Renal pelvis (tissue), 12 donors: ENCODE data around the gene SEC14L1. TPM values are rescaled to one million over a fixed set of nuclear protein-coding genes. Genes with fewer than 3 reads are reported as not detected.
"Not testable (repeated sequence)": the region's sequence is repeated elsewhere in the genome, so short reads cannot be mapped to it uniquely, and the experiment has no call there.

Source experiments
- DNase-seq: peaks from one replicate; pipeline ENCODE4 v3.0.0-alpha.2; 2013
- long read RNA-seq, 16 experiments: transcript quantifications; one replicate each; lab custom pipeline, GENCODE V29; 2026
- polyA plus RNA-seq, 3 donors: library from polyadenylated mRNA; unstranded; fragments of 120-200 nt; gene quantifications; one replicate each; pipeline ENCODE4 v1.2.1, GENCODE V29; 2013; ENCODE audit not compliant: insufficient read length in 3 of 3

Gene SEC14L1
- polyA plus RNA-seq: 10 to 100 TPM; 90.1 to 99.0 (median 94.1) TPM
- long read RNA-seq, donor 1, full-length matches to known transcripts: 9 of 9 reads
- long read RNA-seq, donor 1, partial matches to known transcripts: 0 of 9 reads
- long read RNA-seq, donor 1, other reads (novel, unspliced or antisense): 0 of 9 reads
- long read RNA-seq, donor 2, full-length matches to known transcripts: 12 of 33 reads
- long read RNA-seq, donor 2, partial matches to known transcripts: 14 of 33 reads
- long read RNA-seq, donor 2, other reads (novel, unspliced or antisense): 7 of 33 reads
- long read RNA-seq, donor 3, full-length matches to known transcripts: 12 of 31 reads
- long read RNA-seq, donor 3, partial matches to known transcripts: 12 of 31 reads
- long read RNA-seq, donor 3, other reads (novel, unspliced or antisense): 7 of 31 reads
- long read RNA-seq, donor 4, full-length matches to known transcripts: 11 of 11 reads
- long read RNA-seq, donor 4, partial matches to known transcripts: 0 of 11 reads
- long read RNA-seq, donor 4, other reads (novel, unspliced or antisense): 0 of 11 reads
- long read RNA-seq, donor 5, full-length matches to known transcripts: 14 of 20 reads
- long read RNA-seq, donor 5, partial matches to known transcripts: 6 of 20 reads
- long read RNA-seq, donor 5, other reads (novel, unspliced or antisense): 0 of 20 reads
- long read RNA-seq, donor 6, full-length matches to known transcripts: 2 of 9 reads
- long read RNA-seq, donor 6, partial matches to known transcripts: 7 of 9 reads
- long read RNA-seq, donor 6, other reads (novel, unspliced or antisense): 0 of 9 reads
- long read RNA-seq, donor 7, full-length matches to known transcripts: 7 of 27 reads
- long read RNA-seq, donor 7, partial matches to known transcripts: 20 of 27 reads
- long read RNA-seq, donor 7, other reads (novel, unspliced or antisense): 0 of 27 reads
- long read RNA-seq, donor 8, full-length matches to known transcripts: 3 of 3 reads
- long read RNA-seq, donor 8, partial matches to known transcripts: 0 of 3 reads
- long read RNA-seq, donor 8, other reads (novel, unspliced or antisense): 0 of 3 reads
- long read RNA-seq, donor 9, full-length matches to known transcripts: 13 of 28 reads
- long read RNA-seq, donor 9, partial matches to known transcripts: 15 of 28 reads
- long read RNA-seq, donor 9, other reads (novel, unspliced or antisense): 0 of 28 reads
- long read RNA-seq, donor 10, full-length matches to known transcripts: 10 of 30 reads
- long read RNA-seq, donor 10, partial matches to known transcripts: 20 of 30 reads
- long read RNA-seq, donor 10, other reads (novel, unspliced or antisense): 0 of 30 reads
- long read RNA-seq, donor 11, full-length matches to known transcripts: 4 of 10 reads
- long read RNA-seq, donor 11, partial matches to known transcripts: 6 of 10 reads
- long read RNA-seq, donor 11, other reads (novel, unspliced or antisense): 0 of 10 reads
- long read RNA-seq, donor 12, full-length matches to known transcripts: 22 of 42 reads
- long read RNA-seq, donor 12, partial matches to known transcripts: 14 of 42 reads
- long read RNA-seq, donor 12, other reads (novel, unspliced or antisense): 6 of 42 reads
- long read RNA-seq, donor 13, full-length matches to known transcripts: 7 of 7 reads
- long read RNA-seq, donor 13, partial matches to known transcripts: 0 of 7 reads
- long read RNA-seq, donor 13, other reads (novel, unspliced or antisense): 0 of 7 reads
- long read RNA-seq, donor 14: 0 reads
- long read RNA-seq, donor 15: 0 reads
- long read RNA-seq, donor 16, full-length matches to known transcripts: 16 of 44 reads
- long read RNA-seq, donor 16, partial matches to known transcripts: 21 of 44 reads
- long read RNA-seq, donor 16, other reads (novel, unspliced or antisense): 7 of 44 reads

DNA sequence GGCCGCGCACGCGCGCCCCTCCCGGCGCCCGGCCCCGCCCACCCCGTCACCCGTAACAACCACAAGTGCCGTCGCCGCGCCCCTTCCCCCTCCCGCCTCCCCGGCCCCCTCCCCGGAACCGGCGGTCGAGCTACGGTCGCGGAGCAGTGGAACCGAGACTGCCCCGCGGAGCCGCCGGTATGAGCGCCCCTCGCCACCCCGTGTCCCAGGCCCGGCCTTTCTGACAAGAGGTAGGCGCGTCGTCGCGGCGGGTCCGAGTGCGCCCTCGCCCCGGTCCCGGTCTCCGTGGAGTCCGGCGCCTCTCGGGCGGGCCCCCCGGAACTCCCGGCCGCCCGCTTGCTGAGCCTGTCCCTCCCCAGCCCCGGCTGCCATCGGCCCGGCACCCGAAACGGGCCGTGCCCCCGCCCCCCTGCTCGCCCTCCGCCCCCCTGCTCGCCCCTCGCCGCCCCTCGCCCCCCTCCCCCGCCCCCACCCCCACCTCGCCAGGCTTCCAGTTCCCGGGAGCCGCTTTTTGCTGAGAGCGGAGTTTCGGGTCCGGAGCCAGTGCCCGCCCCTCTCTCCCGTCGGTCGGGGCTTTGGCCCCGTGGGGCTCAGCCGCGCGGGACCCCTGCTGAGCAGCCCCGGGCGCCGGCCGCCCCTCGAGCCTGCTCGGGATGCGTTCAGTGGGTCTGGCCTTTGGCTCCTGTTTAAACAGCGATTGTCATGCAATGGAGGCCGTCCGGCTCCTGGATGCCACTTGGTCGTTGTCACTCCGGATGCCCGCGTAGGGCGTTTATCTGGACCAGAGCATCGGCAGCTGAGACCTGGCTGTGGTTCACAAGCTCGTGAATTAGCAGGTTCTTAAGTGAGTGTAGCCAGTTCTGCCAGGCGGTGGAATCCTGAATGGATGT, at the start of gene SEC14L1:
TSS of gene SEC14L1 (plus strand) at position 92 of the 890 bp plus-strand sequence. CDS start 2,628 bp downstream, outside the sequence.
- no peak for DNase-seq

DNA sequence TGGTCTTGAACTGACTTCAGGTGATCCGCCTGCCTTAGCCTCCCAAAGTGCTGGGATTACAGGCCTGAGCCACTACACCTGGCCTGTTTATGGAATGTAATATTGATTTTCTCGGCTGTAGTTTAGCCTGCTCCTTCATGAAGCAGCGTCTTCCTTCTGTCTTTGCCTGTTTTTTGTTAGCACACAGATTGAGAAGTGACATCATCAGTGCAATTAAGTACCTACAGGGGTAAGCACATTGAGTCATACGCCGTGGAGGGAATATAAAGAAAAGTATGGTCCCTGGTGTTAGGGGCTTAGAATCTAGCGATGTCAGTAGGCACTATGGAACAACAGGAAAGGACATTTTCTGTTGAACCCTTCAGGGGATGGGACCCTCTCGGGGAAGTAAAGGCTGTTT, 48.7 kb upstream of the SEC14L1 start:
- no peak for DNase-seq

DNA sequence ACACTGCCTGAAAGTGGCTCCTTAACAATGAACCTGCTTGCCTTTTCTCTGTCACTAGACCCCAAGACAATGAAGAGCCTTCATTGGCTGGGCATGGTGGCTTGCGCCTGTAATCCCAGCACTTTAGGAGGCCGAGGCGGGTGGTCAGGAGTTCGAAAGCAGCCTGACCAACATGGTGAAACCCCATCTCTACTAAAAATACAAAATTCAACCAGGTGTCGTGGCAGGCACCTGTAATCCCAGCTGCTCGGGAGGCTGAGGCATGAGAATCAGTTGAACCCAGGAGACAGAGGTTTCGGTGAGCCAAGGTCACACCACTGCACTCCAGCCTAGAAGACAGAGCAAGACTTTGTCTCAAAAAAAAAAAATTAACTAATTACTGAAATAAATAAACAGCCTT, 45.3 kb upstream of the SEC14L1 start:
- DNase-seq: no peak

DNA sequence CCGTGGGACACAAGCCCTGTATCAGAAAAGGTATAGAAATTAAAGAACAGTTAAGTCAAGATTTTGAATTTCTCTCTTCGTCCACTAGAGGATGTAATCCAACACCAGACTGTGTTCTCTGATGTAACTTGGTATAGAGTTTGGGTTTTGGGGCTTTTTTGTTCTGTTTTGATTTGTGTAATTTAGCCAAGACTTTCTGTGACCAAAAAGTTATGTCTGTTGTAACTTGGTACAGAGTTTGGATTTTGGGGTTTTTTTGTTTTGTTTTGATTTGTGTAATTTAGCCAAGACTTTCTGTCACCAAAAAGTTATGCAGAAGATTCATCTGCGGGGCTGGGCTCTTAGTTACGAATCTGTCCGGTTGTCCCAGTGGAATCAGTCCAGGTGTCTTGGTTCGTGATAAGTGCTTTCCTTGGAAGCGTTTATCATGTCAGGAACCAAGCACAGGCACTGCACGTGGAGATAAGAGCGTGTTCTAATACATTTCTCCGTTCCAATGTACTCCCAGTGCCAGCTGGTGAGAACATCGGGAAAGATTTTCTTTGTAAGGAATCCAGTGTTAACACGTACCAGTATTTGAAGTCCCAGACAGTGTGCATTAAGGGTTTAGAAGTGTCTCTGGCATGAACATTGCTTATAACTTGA, 44.1 kb upstream of the SEC14L1 start:
- DNase-seq: no peak

DNA sequence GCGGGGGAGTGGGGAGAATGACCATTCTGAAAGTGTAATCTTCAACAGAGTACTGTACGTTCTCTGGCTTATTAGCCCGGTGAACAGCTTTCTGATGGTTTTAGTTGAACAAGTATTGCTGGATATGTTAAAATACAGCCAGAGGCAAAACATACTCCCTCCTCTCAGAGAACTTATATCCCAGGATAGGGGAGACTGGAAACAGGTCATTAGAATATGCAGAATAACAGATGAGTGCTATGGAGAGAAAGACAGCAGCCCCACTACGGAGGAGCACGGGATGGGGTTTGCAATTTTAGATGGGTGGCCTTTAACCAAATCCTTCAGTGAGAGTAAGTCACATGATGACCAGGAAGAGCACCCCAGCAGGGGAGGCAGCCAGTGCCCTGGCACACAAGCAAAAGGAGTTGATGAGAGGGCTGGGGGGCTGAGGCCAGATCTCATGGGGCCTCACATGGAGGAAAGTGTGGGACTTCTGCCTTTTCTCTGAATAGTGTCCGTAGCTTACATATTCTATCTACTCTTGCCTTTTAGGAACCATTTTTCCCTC, 43.1 kb upstream of the SEC14L1 start:
- no peak for DNase-seq

DNA sequence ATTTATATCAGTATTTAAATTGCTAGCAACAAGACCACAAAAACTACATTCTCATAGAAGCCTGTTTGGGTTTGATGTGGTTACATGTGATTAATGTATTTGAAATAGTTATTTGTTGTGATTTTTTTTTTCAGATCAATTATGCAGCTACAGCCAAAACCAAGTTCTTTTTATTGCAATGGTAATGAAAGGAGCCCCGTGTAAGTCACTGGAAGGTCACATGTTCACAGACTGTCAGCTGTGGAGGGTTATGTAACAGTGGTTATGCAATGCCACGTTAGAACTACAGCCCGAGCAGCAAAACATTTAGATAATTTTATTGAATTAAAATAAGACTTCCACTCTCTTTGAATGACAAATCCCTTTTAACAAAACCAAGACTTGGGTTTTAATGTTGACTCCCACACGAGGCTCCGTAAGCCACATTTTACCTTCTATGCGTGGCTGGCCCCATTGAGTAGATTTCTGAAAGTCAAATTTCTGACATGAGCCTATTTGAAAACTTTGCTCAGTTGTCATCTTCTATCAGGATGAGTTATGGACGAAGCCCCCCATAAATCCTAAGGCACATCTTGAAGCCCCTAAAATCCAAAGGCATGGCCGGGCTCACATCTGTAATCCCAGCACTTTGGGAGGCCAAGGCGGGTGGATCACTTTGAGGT, 41.8 kb upstream of the SEC14L1 start:
- DNase-seq: no peak

DNA sequence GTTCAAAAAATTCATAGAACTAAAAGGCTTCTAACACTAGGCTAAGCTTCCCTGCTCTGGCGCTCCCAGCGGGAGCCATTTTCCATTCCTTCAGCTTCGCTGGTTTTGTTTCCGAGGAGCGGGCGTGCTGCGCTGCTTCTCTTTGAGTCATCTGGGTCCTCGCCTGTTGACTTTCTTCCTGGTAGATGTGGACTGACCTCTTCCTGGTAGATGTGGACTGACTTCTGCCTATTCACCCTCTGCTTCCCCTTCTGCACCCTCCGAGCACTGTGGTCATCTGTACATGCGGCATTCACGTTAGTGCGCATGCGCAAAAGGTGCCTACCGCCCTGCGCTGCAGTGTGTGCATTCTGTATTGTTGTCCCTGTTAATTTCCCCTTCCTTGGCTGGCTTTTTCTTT, 40.8 kb upstream of the SEC14L1 start:
- no peak for DNase-seq

DNA sequence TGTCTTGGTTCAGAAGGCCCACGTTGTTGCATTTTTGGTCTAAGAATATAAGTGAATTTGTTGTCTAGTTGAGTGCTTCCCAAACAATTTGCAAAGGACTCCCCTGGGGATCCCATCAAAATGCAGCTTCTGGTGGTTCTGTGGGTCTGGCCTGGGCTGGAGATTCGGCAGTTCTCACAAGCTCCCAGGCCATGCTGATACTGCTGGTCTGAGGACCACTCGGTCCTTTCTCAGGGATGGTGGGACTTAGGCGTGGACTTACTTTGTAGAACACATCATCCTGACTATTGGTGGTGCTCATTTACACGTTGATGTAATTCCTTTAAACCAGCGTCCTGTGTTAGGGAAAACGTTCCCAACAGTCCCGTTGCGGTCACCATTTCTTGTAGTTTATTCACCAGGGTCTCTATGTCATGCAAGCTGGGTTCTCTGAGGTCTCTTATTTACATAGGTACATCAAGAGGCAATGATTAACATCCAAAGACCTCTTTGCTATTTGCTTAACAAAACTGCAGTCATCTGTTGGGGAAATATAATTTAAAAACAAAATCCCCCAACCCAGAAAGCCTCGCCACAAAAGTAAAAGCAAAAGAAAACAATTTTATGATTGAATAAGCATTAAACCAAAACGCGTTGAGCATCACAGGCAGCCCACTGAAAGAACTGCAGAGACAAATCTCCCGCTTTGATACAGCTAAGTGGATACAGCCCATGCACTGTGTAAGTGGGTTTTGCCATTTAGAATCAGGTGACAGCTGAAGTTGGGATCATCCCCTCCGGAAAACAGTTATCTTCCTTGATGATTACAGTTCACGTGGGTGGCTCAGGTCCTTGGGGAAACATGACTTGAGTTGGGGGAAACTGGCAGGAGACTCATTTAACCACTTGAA, 39.0 kb upstream of the SEC14L1 start:
- no peak for DNase-seq

DNA sequence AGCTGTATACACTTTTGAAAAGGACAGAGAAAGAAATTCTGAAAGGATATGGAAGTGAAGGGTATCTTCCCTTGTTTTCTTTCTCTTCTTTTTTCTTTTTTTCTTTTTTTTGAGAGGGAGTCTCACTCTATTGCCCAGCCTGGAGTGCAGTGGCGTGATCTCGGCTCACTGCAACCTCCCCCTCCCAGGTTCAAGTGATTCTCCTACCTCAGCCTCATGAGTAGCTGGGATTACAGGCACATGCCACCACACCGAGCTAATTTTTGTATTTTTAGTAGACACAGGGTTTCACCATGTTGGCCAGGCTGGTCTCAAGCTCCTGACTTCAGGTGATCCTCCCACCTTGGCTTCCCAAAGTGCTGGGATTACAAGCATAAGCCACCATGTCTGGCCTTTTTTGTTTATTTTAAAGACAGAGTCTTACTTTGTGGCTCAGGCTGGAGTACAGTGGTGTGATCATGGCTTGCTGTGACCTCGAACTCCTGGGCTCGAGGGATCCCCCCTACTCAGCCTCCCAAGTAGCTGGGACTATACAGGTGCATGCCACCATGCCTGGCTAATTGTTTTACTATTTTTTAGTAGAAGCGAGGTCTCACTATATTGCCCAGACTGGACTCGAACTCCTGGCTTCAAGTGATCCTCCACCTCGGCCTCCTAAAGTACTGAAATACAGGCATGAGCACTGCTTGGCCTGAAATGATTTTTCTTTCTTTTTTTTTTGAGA, 38.2 kb upstream of the SEC14L1 start:
- not testable (repeated sequence) for DNase-seq

DNA sequence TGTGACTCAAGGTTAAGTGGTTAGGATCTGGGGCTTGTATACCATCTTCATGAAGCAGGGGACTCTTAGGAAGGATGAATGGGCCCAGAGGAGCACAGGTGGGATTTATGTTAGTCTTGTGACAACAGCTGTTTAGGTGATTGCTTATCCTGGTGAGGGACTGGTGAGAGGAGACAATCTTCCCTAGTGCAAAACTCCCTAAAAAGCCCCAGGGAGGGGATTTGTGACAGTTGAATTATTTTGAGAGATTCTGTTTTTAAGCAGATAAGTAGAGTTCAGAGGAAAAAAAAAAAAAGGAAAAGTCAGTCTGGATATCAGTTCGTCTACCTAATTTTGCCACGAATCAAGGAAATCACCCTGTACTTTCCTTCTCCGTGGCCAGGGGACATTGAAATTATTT, 35.1 kb upstream of the SEC14L1 start:
- DNase-seq: no peak

DNA sequence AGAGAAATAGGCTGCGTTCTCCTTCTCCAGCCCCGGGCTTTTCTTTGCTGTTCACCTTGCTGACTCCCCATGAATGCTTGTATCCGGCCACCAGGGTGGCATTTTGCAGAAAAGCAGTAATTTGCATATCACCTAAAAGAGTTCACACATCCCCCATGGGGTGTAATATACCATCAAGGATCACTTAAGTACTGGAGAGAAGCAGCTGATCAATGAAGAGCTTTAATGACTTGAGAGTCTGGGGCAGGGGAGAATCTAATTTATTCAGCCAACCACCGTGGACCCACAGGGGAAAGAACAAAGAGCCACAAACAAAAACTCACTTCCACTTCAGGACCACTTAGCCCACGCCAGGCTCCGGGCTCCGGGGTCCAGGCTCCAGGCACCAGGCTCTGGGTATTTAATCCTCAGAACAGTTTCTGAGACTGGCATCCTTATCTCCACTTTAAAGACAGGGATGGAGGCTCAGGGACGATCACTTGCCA, 33.9 kb upstream of the SEC14L1 start:
- no peak for DNase-seq

DNA sequence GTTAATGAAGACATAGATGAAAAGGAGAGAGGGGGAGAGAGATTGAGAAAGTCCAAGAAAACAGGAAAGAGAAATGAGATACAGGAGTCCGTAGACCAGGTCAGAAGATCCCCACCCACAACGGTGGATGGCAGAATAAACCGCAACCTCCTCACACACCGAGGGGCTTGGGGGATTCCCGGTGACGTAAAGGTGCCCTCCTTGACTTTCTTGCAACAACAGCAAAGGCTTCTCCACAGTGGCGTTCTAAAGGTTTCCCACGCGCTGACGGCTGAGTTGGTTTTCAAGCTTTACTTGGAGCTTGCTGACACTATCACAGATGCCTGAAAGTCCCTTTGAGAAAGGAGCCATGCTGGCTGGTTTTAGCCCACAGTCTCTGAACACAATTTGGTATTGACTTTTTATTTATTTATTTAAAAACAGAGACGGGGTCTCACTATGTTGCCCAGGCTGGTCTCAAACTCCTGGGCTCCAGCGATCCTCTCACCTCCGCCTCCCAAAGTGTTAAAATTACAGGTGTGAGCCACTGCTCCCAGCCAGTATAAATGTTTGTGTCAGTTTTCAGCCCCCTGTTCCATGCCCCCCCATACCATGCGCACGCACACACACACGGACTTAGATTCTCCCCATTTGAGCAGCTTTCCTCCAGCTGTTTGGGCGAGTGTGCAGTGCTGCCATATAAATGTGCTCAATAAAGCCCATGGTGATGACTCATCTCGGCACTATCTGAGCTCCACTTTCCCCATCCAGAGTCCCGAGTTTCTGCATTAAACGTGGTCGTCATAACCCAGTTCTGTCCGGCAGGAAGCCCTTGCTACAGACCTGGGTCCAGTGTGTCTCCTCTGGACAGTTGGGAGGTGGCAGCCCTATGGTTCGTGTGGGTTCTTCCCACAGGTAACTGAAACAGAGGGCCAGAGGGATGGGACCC, 33.0 kb upstream of the SEC14L1 start:
- DNase-seq: no peak

DNA sequence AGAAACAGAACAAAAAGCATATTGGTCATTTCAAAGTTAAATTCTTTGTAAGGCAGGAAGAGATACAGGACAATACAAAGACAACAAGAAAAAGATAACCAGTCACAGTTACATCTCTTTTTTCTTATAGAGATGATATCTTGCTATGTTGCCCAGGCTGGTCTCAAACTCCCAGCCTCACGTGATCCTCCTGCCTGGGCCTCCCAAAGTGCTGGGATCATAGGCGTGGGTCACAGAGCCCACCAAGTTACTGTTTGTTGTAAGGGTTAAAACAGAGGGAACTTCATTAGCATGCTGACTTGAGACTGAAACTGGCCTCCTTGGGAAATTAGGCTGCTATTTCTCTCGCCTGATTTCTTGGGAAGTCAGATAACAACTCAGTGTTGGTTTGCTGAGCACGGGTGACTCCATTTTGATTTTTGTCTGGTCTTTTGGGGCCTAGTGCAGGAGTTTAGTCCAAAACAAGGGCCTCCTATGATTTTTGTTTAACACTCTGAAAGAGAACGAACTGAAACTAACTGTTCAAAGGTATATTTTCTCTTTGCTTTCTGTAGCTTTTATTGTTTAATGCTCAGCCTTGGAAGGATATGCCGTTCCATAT, 31.5 kb upstream of the SEC14L1 start:
- DNase-seq: no peak

DNA sequence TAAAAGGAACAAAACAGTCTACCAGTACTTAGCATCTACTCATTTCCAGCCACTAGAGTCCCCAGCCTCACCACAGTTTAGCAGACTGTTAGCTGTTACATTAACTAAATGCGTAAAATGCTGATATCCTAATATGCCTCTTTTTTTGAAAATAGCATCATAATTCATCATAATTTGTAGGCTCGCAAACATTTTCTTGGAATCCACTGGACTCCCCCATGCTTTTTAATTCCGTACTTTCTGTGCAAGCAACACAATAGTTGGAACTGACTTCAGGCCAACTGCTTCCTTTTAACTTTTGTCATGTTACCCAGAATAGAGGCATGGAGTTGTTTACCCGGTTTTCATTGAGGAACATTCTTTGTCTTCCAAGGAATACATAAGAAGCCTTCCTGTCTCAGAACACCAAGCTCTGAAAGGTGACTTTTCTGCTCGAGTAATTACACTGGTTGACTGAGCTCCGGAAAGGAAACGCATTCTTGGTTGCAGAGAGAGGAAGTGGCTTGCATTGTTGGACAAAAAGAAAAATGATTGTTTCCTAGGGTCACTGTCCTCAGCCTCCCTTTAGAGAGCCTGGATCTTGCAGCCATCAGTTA, 30.9 kb upstream of the SEC14L1 start:
- peak; percentile 87 for DNase-seq
